Measurements from ENCODE around the gene DFFA.
"Not testable (repeated sequence)": the region's sequence is repeated elsewhere in the genome, so short reads cannot be mapped to it uniquely, and the experiment has no call there.

The DFFA gene

DNA sequence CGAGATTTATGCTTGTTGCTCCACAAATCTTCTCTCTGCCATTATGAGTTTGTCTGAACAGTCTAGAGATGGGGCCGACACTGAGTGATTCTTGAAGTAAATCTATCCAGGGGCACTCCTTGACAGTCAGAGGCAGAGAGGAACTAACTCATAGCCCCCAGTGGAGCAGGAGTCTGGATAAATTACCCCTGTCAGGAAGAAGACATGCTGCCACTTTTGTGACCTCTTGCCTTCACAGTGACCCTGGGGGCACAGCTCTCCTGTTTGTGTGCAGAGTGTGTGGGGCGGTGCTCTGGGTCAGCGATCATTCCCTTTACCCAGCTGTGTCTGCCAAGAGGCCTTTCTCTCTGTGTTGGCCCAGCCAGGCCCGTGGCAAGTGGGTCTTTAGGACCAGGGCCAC is 31.9 kb upstream of the DFFA start:
- DNase-seq, result no peak

- no peak for DNase-seq
Measured at GRCh38 chr1:10502206-10502605, 29.9 kb upstream of the DFFA start.

DNA sequence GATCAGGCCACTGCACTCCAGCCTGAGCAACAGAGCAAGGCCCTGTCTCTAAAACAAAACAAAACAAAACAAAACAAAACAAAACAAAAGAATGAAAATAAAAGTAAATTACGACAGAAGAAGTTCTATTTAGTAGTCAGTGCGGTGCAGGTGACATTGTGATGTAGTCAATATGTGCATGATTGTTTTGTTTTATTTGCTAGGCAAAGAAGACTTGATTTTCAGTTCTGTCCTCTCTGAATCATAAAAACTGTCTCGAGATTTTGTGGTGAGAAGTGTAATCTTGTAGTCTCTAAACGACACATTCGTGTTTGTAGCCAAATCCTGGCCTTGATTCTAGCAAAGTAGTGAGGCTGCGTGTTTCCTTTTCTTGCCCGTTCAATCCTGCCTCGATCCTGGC is 25.9 kb upstream of the DFFA start:
- no peak for DNase-seq

DNA sequence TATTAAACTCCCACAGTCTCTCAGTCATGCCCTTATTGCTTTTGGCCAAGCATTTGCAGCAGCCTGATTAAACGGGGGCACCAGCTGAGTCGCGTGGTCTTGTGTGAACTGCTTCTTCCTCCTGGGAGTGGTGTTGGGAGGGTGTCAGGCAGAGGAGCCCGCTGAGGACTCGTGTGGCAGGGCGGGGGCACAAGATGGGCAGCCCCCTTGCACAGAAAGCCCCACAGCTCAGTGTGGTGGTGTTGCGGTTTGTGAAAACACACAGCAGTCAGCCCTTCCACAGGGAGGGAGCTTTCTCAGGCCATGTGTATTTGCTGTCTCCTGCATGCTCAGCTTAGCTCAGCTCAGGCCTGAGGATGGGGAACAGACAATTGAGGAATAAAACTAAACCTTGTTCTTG is 24.8 kb upstream of the DFFA start:
- no peak for DNase-seq

DNA sequence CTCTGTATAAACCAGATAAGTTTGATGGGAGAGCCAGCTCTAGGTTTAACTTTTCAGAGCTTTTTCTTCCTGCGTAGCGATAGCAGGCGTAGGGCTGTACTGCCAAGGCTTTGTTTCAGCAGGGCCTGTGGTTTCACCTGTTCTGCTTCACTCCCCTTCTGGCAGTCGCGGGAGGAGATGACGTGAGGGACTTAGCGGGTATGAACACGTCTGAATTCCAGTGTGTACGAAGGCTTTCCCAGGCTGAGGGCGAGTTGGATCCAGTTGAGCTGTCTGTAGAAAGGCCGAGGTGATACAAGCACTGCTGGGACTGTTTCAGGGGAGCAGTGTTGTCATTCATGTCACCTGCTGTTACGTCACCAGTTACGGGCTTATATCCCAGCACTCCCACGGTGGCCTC is 23.6 kb upstream of the DFFA start:
- peak; percentile 13 for DNase-seq

GRCh38 chr1:10495475-10495817 is 23.1 kb upstream of the DFFA start:
- no peak for DNase-seq

GRCh38 chr1:10494754-10495474 is 22.6 kb upstream of the DFFA start:
- DNase-seq, result peak; percentile 79

DNA sequence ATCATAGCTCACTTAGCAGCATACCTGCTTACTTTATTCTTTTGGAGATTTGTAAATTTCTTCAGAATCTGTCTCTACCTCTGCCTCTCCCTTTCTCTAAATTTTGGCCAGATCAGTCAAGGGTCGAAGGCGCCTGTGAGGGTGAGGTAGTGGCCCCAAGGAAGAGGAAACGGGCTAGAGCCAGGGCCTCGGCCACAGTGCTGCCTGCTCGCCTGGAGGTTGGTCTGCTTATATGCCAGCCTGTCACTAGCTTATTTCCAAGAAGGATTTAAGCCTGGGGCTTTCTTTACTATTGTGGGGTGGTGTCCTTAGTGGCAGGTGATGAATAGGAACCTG is 22.1 kb upstream of the DFFA start:
- DNase-seq, result no peak

GRCh38 chr1:10490286-10490970 is 18.1 kb upstream of the DFFA start:
- no peak for DNase-seq

DNA sequence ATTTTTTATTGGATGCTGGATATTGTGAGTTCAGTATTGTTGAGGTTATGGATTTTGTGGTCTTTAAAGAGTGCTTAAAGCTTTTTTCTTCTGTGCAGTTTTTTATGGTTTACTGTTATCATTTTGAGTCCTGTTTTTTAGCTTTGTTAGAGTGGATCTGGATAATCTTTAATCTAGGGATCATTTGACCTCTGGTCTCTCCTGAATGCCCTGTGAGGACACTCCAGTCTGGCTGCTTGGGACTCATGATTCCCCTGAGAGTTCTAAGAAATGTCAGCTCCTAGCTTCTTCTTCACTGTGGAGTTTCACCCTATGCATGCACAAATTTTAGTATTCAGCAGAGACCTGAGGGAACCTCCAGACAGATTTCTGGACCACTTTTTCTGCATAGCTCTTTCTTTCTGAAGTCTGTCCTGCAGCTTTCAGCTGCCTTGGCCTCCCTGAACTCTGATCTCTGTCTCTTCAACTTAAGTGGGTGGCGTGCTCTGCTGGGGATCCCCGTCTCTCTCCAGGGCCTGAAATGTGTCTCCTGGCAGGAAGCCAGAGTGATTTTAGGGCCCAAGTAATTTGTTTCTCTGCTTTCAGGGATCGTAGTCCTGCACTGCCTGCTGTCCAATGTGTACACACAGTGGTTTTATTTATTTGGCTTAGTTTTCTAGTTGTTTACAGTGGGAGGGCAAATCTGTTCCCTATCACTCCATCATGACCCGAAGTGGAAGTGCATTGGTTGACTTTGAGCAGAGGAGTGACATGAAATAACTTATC is 17.1 kb upstream of the DFFA start:
- no peak for DNase-seq

DNA sequence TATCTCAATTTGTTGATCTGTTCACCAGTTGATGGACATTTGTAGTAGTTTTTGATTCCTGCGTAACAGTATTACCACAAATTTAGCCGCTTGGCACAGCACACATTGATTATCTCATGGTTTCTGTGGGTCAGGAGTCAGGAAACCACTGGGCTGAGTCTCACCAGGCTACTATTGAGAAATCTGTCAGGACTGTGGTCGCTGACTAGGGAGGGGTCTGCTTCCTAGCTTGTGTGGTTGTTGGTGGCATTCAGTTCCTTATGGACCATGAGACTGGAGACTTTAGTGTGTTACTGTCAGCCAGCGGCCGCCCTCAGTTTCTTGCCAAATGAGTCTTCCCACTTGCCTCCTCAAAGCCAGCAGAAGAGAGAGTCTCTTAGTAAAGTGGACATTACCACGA is 12.2 kb upstream of the DFFA start:
- DNase-seq, result no peak

- no peak for DNase-seq
Measured at GRCh38 chr1:10480614-10481013, 8.3 kb upstream of the DFFA start.

DNA sequence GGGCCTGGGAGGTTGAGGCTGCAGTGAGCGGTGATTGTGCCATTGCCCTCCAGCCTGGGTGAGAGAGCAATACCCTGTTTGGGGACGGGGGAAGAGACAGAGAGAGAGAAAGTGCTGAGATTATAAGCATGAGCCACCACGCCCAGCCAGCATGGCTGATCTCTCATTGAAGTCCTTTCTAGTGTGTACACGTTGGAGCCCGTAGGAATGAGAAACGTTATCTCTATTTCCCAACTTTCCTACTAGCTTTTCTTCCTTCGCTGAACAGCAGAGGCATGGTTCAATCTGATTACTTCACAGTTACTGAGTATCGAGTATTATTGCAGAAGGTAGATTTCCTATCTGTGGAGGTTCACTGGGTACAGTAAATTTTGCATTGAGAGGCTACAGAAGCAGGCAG is 7.0 kb upstream of the DFFA start:
- DNase-seq, result no peak

DNA sequence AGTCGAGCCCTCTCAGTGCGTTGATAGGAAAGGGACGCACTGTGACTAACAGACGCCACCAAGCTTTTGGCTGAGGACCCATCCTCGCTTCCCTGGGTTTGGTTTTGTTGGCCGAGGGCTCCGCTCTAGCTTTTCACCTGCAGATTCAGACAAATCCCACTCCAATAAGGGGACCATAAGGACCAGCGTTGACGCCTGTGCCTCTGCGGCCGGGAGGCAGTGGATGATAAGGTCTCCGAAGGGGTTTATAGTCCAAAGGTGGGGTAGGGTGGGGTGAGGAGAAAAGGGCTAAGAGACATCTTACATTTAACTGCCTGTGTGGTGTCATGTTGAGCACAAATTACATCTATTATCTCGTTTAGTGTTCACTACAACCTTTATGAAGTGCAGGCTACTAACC is 3.2 kb upstream of the DFFA start:
- DNase-seq, result no peak

DNA sequence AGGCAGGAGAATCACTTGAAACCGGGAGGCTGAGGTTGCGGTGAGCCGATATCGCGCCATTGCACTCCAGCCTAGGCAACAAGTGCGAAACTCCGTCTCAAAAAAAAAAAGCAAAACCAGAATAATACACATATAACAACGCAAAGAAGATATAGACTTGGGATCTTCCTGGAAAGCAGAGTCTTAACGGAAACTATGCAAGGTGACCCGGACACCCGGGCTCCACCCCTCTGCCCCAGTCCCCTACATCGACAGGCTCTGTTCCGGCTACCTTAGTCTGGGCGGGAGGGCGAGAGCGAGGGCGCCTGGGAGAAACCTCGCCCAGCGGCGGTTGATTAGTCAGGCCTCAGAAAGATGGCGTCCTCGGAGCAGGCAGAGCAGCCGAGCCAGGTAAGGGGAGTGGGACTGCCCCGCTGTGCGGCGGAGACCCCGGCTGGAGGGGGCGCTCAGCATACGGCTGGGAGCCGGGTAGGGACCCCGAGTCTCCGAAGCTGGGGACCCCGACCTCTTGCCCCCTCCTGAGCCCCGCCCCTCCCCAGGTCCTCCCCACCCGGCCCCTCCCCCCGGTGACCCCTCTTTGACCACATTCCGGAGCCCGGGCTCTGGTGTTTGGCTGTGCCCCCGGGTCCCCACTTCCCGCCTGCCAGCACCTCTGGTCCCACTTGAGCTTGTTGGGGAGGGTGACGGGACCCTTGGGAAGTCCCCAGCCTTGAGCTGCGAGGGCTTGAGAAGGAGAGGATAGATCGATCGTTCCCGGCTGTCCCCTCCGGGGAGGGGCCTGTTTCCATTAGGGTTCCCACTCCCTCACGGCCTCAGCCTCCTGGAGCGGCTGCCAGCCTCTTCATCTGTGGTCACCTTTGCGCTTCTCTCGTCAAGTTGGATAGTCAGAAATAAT is 2.5 kb upstream of the DFFA start, which contains the start of gene PEX14:
TSS of gene PEX14 (plus strand) at position 338 of the 895 bp plus-strand sequence. CDS start at position 355, 17 bp downstream.
- DNase-seq, result peak; percentile 79

DNA sequence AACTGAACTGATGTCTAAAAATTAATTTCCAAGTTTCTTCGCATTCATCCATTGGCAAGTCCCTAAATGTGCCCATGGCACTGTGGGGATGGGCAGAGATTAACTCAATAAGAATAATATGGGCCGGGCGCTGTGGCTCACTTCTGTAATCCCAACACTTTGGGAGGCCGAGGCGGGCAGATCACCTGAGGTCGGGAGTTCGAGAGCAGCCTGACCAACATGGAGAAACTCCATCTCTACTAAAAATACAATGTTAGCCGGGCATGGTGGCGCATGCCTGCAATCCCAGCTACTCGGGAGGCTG is 1.9 kb upstream of the DFFA start:
- DNase-seq, result not testable (repeated sequence)

DNA sequence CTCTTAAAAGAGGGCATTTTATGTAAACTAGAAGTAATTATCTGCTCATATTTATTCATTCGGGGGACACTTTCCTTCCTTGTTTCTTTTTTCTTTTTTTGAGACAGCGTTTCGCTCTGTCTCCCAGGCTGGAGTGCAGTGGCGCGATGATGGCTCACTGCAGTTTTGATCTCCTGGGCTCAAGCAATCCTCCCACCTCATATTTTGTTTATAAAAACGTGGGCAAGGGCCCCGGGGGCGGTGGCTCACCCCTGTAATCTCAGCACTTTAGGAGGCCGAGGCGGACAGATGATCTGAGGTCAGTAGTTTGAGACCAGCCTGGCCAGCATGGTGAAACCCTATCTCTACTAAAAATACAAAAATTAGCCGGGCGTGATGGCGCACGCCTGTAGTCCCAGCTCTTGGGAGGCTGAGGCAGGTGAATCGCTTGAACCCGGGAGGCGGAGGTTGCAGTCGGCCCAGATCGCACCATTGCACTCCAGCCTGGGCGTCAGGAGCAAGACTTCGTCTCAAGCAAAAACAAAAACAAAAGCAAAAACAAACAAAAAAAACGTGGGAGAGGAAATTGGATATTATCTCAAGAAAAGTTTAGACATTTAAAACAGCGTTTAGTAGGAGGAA is 926 bp upstream of the DFFA start:
- DNase-seq, result no peak

- no peak for DNase-seq
Measured at GRCh38 chr1:10471411-10472219, 714 bp downstream of the DFFA start.

DNA sequence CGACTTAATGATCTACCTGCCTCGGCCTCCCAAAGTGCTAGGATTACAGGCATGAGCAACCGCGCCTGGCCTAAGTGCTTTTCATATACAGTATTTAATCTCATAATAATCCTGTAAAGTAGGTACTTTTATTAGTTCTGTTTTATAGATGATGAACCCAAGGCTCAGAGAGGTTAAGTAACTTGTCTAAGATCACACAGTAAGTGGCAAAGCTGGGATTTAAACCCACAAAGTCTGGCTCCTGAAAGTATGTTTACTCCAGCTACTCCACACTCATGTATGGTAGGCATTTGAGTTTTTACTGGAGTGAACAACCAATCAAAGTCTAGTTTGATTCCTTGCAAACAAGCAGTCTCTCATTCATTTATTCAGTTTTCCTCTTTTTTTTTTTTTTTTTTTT is 2.3 kb downstream of the DFFA start:
- DNase-seq, result no peak

DNA sequence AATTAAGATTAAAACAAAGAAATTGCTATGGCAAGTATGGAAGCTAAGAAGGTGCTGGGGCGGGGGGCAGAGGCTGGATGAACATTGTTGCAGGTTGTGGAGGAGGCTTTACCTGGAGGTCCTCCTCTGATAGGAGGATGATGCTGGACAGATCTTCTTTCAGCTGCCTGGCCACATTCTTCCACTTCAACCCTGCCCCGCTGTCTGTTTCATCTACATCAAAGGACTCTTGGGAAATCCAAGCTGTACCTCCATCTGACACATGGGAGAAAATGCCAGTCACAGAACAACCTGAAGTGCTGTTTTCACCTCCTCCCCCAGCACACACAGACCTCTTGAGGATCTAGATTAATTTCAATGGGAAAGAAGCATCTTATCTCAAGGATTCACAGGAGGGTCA is 5.3 kb downstream of the DFFA start:
- no peak for DNase-seq

DNA sequence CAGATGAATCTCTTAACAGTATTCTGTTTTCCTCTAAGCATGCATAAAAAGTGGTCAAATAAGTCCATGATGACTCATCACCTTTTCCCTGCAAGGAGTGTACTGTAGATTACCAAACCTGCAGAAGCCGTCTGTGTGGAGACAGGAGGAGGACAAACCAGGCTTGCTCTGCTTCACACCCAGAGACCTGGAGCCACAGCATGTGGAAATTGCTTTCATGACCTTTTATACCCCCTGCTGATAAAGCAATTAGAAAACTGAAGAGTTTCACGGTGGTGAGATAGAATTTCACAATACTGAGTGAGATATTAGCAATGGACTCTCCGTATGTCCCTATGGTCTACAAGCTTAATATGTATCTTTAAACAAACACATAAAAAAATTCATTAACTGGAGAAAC is 13.1 kb downstream of the DFFA start:
- DNase-seq, result no peak

GRCh38 chr1:10457875-10458274 is 14.5 kb downstream of the DFFA start:
- no peak for DNase-seq

Measured in activated gamma-delta T cell treated with Interleukin-2 at 50 U/mL for 16 hours (primary cell).